Gastrocnemius medialis (tissue), 4 donors: ENCODE data around the gene SMARCA2.

ENCODE experiments used
- POLR2A ChIP-seq, 2 donors: fragments of 450-650 bp; IDR thresholded peaks; one replicate each; pipeline ENCODE4 v1.6.1; 2017; ENCODE audit warnings: antibody characterized with exemption in 2 of 2, mild to moderate bottlenecking in 2 of 2, moderate library complexity in 2 of 2
- TF ChIP-seq, protein P1 (sequence below), 5 experiments: fragments of 450-650 bp in 3 of 5; fragments of 200-600 bp in 2 of 5; sonication (generic) in 2 of 5; IDR thresholded peaks in 4 of 5; conservative IDR thresholded peaks in 1 of 5; 1 replicate in 4 of 5; 2 replicates in 1 of 5; pipeline ENCODE4 v1.5.1; 2016 to 2019; ENCODE audit warnings: antibody characterized with exemption in 5 of 5, mild to moderate bottlenecking in 3 of 5, moderate library complexity in 3 of 5

DNA sequence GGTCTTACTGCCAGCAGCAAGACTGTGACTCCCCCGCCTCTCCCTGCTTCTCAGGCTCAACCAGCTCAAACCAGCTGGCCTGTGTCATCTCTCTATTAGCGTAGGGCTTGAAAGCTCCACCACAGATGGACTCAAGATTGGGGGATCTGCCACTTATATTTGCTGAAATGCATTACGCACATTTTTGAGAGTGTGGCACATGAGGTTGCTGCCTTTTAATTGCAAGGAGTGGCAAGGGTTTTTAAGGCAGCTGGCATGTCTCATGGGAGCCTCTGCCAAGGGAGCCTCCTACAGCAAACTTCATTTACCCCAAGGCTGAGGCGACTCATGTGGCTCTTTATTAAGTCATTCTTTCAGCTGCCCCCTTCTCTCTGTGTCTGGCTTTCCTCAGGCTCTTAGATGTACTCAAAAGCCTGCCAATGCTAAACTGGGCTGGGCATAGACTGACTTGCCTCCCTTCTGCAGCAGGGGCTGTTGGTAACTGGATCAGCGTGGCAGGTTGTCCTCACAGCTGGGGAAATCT is 219.3 kb downstream of the SMARCA2 start:
- TF ChIP-seq, protein P1, sequence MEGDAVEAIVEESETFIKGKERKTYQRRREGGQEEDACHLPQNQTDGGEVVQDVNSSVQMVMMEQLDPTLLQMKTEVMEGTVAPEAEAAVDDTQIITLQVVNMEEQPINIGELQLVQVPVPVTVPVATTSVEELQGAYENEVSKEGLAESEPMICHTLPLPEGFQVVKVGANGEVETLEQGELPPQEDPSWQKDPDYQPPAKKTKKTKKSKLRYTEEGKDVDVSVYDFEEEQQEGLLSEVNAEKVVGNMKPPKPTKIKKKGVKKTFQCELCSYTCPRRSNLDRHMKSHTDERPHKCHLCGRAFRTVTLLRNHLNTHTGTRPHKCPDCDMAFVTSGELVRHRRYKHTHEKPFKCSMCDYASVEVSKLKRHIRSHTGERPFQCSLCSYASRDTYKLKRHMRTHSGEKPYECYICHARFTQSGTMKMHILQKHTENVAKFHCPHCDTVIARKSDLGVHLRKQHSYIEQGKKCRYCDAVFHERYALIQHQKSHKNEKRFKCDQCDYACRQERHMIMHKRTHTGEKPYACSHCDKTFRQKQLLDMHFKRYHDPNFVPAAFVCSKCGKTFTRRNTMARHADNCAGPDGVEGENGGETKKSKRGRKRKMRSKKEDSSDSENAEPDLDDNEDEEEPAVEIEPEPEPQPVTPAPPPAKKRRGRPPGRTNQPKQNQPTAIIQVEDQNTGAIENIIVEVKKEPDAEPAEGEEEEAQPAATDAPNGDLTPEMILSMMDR (IDR thresholded peaks at IDR 0.05 in 4 of 5, conservative IDR thresholded peaks at IDR 0.05 in 1 of 5), result no peak
- TF ChIP-seq POLR2A (IDR thresholded peaks at IDR 0.05), result no peak
